Cardiac muscle cell (in vitro differentiated cells and primary cell): ENCODE data around the gene OSM. TPM values are rescaled to one million over a fixed set of nuclear protein-coding genes. Genes with fewer than 3 reads are reported as not detected.

Experiments
- DNase-seq, 2 donors: peaks; one replicate each; pipeline versions ENCODE4 v3.0.0 to v3.0.0-alpha.2; 2010 to 2017; ENCODE audit warnings: low read depth in 1 of 2, low spot score in 1 of 2
- H3K27ac ChIP-seq: fragments of 200-600 bp; sonication (generic); 2 replicates; pipeline ENCODE4 v1.5.1; 2016
- H3K27me3 ChIP-seq: fragments of 200-600 bp; sonication (generic); 2 replicates; pipeline ENCODE4 v1.6.0; 2016; ENCODE audit warnings: control low read depth
- H3K36me3 ChIP-seq: fragments of 200-600 bp; sonication (generic); 2 replicates; pipeline ENCODE4 v1.5.1; 2016; ENCODE audit warnings: control low read depth
- H3K4me1 ChIP-seq: fragments of 200-600 bp; sonication (generic); 2 replicates; pipeline ENCODE4 v1.8.1; 2017; ENCODE audit warnings: low read depth, mild to moderate bottlenecking, mixed run types
- H3K4me3 ChIP-seq: fragments of 200-600 bp; sonication (generic); 2 replicates; pipeline ENCODE4 v1.5.1; 2016; ENCODE audit warnings: mild to moderate bottlenecking
- H3K9me3 ChIP-seq: fragments of 200-600 bp; sonication (generic); 2 replicates; pipeline ENCODE4 v1.5.1; 2017; ENCODE audit warnings: low read depth, mild to moderate bottlenecking, control low read depth
- CTCF ChIP-seq: IDR thresholded peaks from 2 replicates; pipeline ENCODE4 v1.5.1; 2012; ENCODE audit warnings: low read depth, mild to moderate bottlenecking, low read length
- polyA plus RNA-seq: library from polyadenylated mRNA; unstranded; fragments of >200 nt; fragmentation: Nextera tagmentation; extraction: Ambion mirVana; gene quantifications from 2 replicates; pipeline ENCODE4 v1.2.1, GENCODE V29; 2016
- total RNA-seq: library from RNA; depleted of rRNA; stranded (reverse); fragments of >200 nt; gene quantifications from 2 replicates; pipeline ENCODE4 v1.2.3, GENCODE V29; 2016

The OSM gene
- total and polyA plus RNA-seq, 2 experiments from 2014 or later = not detected

- Histone ChIP-seq H3K27ac (no peak overlapping the region), H3K4me3 (no peak overlapping the region), H3K9me3 (no peaks in the 10 kb centered on the region), H3K4me1 (peaks cover 5% of the 10 kb centered on the region), H3K36me3 (no peaks in the 10 kb centered on the region), H3K27me3 (no peaks in the 10 kb centered on the region)
- DNase-seq = no peak
- TF ChIP-seq CTCF = no peak
Observed at GRCh38 chr22:30306627-30307011, 40.0 kb upstream of the OSM start.

- H3K4me1 ChIP-seq = no peaks in the 10 kb centered on the region
- no peaks in the 10 kb centered on the region for H3K36me3 ChIP-seq
- no peaks in the 10 kb centered on the region for H3K9me3 ChIP-seq
- no peak for DNase-seq
- H3K4me3 ChIP-seq = no peak overlapping the region
- H3K27me3 ChIP-seq = no peaks in the 10 kb centered on the region
- TF ChIP-seq CTCF = no peak
- H3K27ac ChIP-seq = no peak overlapping the region
Observed at GRCh38 chr22:30305906-30306626, 39.4 kb upstream of the OSM start.

GRCh38 chr22:30305519-30305905 is 38.9 kb upstream of the OSM start:
- peak in 1 of 2 donors; percentile 62 for DNase-seq
- Histone ChIP-seq H3K36me3 (no peaks in the 10 kb centered on the region), H3K4me1 (no peaks in the 10 kb centered on the region), H3K27ac (no peak overlapping the region), H3K27me3 (no peaks in the 10 kb centered on the region), H3K4me3 (no peak overlapping the region), H3K9me3 (no peaks in the 10 kb centered on the region)
- TF ChIP-seq CTCF = no peak

- no peak for DNase-seq
- Histone ChIP-seq H3K27me3 (no peaks in the 10 kb centered on the region), H3K4me1 (no peaks in the 10 kb centered on the region), H3K4me3 (no peak overlapping the region), H3K27ac (no peak overlapping the region), H3K36me3 (no peaks in the 10 kb centered on the region), H3K9me3 (no peaks in the 10 kb centered on the region)
- TF ChIP-seq CTCF = no peak
Observed at GRCh38 chr22:30304495-30305244, 38.0 kb upstream of the OSM start.

- H3K27me3 ChIP-seq = no peaks in the 10 kb centered on the region
- no peak overlapping the region for H3K27ac ChIP-seq
- H3K9me3 ChIP-seq = no peaks in the 10 kb centered on the region
- no peak for DNase-seq
- H3K36me3 ChIP-seq = no peaks in the 10 kb centered on the region
- no peak overlapping the region for H3K4me3 ChIP-seq
- TF ChIP-seq CTCF = no peak
- no peaks in the 10 kb centered on the region for H3K4me1 ChIP-seq
Observed at GRCh38 chr22:30302810-30303138, 36.1 kb upstream of the OSM start.
